Activated CD8-positive, alpha-beta memory T cell treated with anti-CD3 and anti-CD28 coated beads, Interleukin-2, amount 10 ng/mL, durations not matched to agents 7 days and 5 days (primary cell): ENCODE measurements around the gene LMBRD1. TPM values are rescaled to one million over a fixed set of nuclear protein-coding genes. Genes with fewer than 3 reads are reported as not detected.

Experiments
- ATAC-seq: fragments of 150-1000 bp; cut with Tn5 transposase; one replicate; pipeline ENCODE4 v1.10.0; 2021; ENCODE audit warnings: moderate library complexity
- CTCF ChIA-PET: fragments of 350-600 bp; sonication (Branson Sonifier 250); formaldehyde crosslinking; loops from one replicate; lab custom pipeline; 2021; ENCODE audit warnings: antibody characterized with exemption; lab: Charles Lee
- DNase-seq: peaks from one replicate; pipeline ENCODE4 v3.0.0-alpha.2; 2020
- H3K27ac Mint-ChIP-seq: one replicate; pipeline ENCODE4 v1.8.0; 2021; ENCODE audit warnings: mild to moderate bottlenecking, mixed read lengths
- H3K27me3 Mint-ChIP-seq: one replicate; pipeline ENCODE4 v1.8.0; 2021; ENCODE audit warnings: mixed read lengths
- H3K36me3 Mint-ChIP-seq: one replicate; pipeline ENCODE4 v1.8.0; 2021; ENCODE audit warnings: mild to moderate bottlenecking, mixed read lengths
- H3K4me1 Mint-ChIP-seq: one replicate; pipeline ENCODE4 v1.8.0; 2021; ENCODE audit warnings: mixed read lengths
- H3K4me3 Mint-ChIP-seq: one replicate; pipeline ENCODE4 v1.8.0; 2021; ENCODE audit warnings: mild to moderate bottlenecking, moderate library complexity, mixed read lengths
- H3K9me3 Mint-ChIP-seq: one replicate; pipeline ENCODE4 v1.8.0; 2022; ENCODE audit warnings: low read depth, mixed read lengths
- total RNA-seq, 2 experiments: library from RNA; stranded (reverse); gene quantifications; one replicate each; pipeline ENCODE4 v1.2.3, GENCODE V29; 2021

LMBRD1 gene
- total RNA-seq, 2 experiments from 2014 or later = 18.3 to 19.1 TPM

DNA sequence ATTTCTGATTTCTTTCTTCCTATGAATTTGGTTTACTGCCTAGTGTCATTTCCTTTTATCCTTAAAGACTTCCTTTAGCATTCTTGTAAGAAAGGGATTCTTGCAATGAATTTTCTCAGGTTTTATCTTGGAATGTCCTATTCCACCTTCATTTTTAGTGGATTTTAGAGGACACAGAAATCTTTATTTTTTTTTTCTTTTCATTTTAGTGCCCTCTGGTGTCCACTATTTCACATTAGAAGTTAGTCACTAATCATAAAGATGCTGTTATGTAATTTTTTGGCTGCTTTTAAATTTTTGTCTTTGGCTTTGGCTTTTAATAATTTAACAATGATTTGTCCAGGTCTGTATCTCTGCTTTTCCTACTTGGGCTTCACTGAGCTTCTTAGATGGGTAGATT lies 28.1 kb downstream of the LMBRD1 start:
- DNase-seq (no peak), ATAC-seq (no peak)
- no peaks in the 10 kb centered on the region for H3K9me3 Mint-ChIP-seq
- H3K4me3 Mint-ChIP-seq = no peak overlapping the region
- no peaks in the 10 kb centered on the region for H3K27me3 Mint-ChIP-seq
- peaks cover 30% of the 10 kb centered on the region for H3K36me3 Mint-ChIP-seq
- CTCF ChIA-PET = no interaction called here
- no peak overlapping the region for H3K27ac Mint-ChIP-seq
- H3K4me1 Mint-ChIP-seq = no peaks in the 10 kb centered on the region

DNA sequence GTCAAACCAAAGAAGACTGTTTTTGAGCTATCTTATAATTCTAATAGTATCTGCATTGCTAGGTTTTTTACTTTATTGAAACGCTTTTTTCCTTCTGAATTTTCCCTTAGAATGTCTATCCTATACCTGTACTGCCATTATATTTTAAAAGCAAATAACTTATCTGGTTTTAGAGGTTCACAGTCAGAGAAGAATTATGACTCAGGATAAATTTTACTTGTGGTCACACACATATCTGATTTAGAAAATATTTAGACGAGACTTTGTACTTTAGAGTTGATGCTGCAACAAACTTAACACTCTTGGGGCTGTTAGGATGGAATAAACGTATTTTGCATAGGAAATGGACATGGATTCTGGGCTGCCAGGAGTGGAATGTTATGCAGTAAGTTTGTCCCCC lies 33.0 kb downstream of the LMBRD1 start:
- Mint-ChIP-seq H3K4me3 (no peak overlapping the region), H3K36me3 (peaks cover 12% of the 10 kb centered on the region), H3K9me3 (no peaks in the 10 kb centered on the region), H3K27ac (no peak overlapping the region), H3K27me3 (no peaks in the 10 kb centered on the region), H3K4me1 (no peaks in the 10 kb centered on the region)
- no peak for DNase-seq
- ATAC-seq = no peak
- CTCF ChIA-PET = interaction anchor here (1.1 to 1.4 kb wide), 2 partner anchors 11 to 34 kb away, joined by 3 read pairs; no protein-coding TSS in a partner anchor

DNA sequence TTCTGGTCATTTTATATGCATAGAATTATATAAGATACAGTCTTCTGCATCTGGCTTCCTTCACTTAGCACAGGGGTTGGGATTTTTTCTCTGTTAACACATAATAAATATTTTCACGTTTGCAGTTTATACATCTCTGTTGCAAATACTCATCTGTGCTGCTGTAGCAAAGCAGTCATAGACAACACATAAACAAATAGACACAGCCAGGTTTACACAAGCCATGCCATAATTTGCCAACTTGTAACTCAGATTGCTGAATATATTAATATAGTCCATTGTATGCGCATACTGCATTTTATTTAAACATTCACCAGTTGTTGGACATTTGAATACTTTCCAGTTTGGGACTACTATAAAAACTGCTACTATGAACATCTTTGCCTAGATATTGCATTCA lies 35.0 kb downstream of the LMBRD1 start:
- Mint-ChIP-seq H3K4me1 (peaks cover 2% of the 10 kb centered on the region), H3K27ac (no peak overlapping the region), H3K36me3 (peaks cover 16% of the 10 kb centered on the region), H3K27me3 (no peaks in the 10 kb centered on the region), H3K9me3 (no peaks in the 10 kb centered on the region), H3K4me3 (no peak overlapping the region)
- ATAC-seq (no peak), DNase-seq (no peak)
- CTCF ChIA-PET = no interaction called here

DNA sequence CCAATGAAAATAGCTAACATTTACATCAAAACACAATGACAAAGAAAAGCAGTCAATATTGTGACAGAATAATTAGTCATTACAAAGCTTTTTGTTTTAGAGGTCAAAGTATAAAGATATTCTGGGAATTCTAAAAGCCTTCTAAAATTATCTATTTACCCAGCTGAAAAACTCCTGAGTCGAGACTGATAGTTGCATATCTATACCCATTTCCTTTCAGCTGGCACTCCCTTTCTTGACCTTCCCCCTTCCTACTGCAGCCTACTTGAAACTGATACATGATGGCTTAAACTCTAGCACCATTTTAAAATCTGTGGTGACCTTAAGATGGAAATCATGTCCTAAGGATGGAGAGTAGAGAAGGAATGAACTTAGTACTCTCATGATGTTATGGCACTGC lies 38.6 kb downstream of the LMBRD1 start:
- no peak for ATAC-seq
- peaks cover 2% of the 10 kb centered on the region for H3K4me1 Mint-ChIP-seq

DNA sequence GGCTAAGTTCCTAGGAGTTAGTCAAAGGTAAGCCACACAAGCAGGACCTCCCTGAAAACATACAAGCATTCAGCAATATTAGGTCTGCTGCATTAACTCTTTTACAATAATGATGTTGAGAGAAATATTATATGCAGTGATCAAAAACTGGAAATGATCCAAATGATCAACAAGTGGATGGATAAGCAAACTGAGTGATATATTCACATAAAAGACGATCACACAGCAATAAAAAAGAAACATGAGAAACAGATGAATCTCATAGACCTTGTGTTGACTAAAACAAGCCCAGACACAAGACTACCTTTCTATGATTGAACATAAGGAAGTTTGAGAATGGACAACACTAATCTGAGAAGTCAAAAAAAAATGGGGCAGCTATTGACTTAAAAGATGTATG lies 39.9 kb downstream of the LMBRD1 start:
- CTCF ChIA-PET = no interaction called here
- DNase-seq (no peak), ATAC-seq (no peak)
- no peak overlapping the region for H3K27ac Mint-ChIP-seq
- H3K4me3 Mint-ChIP-seq = no peak overlapping the region
- peaks cover 30% of the 10 kb centered on the region for H3K36me3 Mint-ChIP-seq
- peaks cover 2% of the 10 kb centered on the region for H3K4me1 Mint-ChIP-seq
- no peaks in the 10 kb centered on the region for H3K9me3 Mint-ChIP-seq
- H3K27me3 Mint-ChIP-seq = no peaks in the 10 kb centered on the region

More for the DNA sequence above, 38.6 kb downstream of the LMBRD1 start:
- Mint-ChIP-seq H3K27me3 (no peaks in the 10 kb centered on the region), H3K9me3 (no peaks in the 10 kb centered on the region), H3K27ac (no peak overlapping the region), H3K4me3 (no peak overlapping the region), H3K36me3 (peaks cover 31% of the 10 kb centered on the region)
- CTCF ChIA-PET = no interaction called here
- DNase-seq = no peak

DNA sequence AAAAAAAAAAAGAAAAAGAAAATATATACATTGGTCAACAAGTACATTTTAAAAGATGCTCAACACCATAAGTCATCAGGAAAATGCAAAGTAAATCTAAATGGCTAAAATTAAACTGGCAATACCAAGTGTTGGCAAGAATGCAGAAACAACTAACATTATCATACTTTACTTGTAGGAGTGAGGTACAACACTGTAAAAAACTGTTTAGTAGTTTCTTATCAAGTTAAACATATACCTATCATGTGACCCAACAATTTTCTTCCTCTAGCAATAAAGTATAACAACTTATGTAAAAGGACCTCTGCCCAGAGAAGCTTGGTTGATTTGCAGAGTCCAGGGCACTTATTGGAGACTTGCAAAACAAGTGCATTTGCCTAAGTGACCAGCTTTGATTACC lies 40.4 kb downstream of the LMBRD1 start:
- peaks cover 30% of the 10 kb centered on the region for H3K36me3 Mint-ChIP-seq
- no peaks in the 10 kb centered on the region for H3K9me3 Mint-ChIP-seq
- no peak for ATAC-seq
- H3K4me3 Mint-ChIP-seq = no peak overlapping the region
- H3K4me1 Mint-ChIP-seq = peaks cover 2% of the 10 kb centered on the region
- no peak for DNase-seq
- no peaks in the 10 kb centered on the region for H3K27me3 Mint-ChIP-seq
- no peak overlapping the region for H3K27ac Mint-ChIP-seq
- CTCF ChIA-PET = no interaction called here

DNA sequence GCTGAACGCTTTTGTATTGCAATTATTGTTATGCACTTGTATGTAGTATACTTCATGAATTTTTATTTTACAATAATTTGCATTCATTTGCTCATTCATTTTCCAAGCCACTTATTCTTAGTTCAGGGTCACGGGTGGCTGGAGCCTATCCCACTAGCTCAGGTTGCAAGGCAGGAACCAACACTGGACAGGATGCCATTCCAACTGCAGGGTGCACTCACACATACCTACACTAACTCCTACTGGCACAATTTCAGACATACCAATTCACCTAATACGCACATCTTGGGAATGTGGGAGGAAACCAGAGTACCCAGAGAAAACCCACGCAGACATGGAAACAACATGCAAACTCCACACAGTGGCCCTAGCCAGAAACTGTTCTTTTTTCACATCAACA lies 61.8 kb downstream of the LMBRD1 start:
- DNase-seq = no peak
- Mint-ChIP-seq H3K27ac (no peak overlapping the region), H3K4me3 (no peak overlapping the region), H3K4me1 (no peaks in the 10 kb centered on the region), H3K36me3 (peaks cover 2% of the 10 kb centered on the region), H3K27me3 (no peaks in the 10 kb centered on the region), H3K9me3 (no peaks in the 10 kb centered on the region)
- CTCF ChIA-PET = no interaction called here
- ATAC-seq = no peak

DNA sequence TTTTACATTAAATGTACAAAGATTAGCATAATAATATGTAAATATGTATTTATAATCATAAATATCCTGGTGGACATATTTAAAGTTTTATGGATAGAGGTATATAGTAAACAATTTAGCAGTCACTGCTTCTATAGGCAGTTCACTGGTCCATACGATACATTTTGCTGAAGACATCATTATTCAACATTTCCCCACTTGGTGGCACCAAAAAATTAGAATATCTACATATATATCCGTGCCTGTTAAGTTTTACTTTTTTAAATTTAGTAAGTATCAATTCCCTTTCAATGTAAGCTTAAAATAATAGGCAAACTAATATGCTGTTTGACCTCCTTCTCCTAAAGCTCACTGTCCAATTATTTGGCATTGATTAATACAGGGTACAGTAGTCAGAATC lies 64.2 kb downstream of the LMBRD1 start:
- peaks cover 2% of the 10 kb centered on the region for H3K36me3 Mint-ChIP-seq
- H3K9me3 Mint-ChIP-seq = no peaks in the 10 kb centered on the region
- H3K27ac Mint-ChIP-seq = no peak overlapping the region
- ATAC-seq (peak; percentile 36), DNase-seq (no peak)
- CTCF ChIA-PET = interaction anchor here (1.2 kb wide), 1 partner anchor 64 kb away, joined by 3 read pairs; the partner anchor contains the start of gene LMBRD1
- no peak overlapping the region for H3K4me3 Mint-ChIP-seq
- H3K4me1 Mint-ChIP-seq = no peaks in the 10 kb centered on the region
- H3K27me3 Mint-ChIP-seq = no peaks in the 10 kb centered on the region

DNA sequence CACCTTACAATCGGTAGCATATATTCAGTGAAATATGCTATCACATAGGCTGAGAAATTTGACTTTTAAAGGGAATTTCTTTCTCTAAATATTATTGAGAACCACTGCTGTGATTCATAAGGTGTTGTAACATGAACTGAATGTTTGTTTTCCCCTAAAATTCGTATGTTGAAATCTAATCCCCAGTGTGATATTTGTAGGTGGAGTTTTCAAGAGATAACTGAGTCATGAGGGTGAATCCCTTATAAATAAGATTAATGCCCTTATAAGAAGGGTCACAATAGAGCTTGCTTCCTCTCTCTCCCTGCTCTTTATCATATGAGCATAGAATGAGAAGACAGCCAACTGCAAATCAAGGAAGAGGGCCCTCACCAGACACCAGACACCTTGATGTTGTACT lies 64.8 kb downstream of the LMBRD1 start:
- DNase-seq = no peak
- CTCF ChIA-PET = interaction anchor here (1.2 kb wide), 1 partner anchor 65 kb away, joined by 3 read pairs; the partner anchor contains the start of gene LMBRD1
- H3K36me3 Mint-ChIP-seq = peaks cover 2% of the 10 kb centered on the region
- H3K27ac Mint-ChIP-seq = no peak overlapping the region
- no peak for ATAC-seq
- no peaks in the 10 kb centered on the region for H3K9me3 Mint-ChIP-seq
- H3K4me1 Mint-ChIP-seq = no peaks in the 10 kb centered on the region
- no peaks in the 10 kb centered on the region for H3K27me3 Mint-ChIP-seq
- no peak overlapping the region for H3K4me3 Mint-ChIP-seq

DNA sequence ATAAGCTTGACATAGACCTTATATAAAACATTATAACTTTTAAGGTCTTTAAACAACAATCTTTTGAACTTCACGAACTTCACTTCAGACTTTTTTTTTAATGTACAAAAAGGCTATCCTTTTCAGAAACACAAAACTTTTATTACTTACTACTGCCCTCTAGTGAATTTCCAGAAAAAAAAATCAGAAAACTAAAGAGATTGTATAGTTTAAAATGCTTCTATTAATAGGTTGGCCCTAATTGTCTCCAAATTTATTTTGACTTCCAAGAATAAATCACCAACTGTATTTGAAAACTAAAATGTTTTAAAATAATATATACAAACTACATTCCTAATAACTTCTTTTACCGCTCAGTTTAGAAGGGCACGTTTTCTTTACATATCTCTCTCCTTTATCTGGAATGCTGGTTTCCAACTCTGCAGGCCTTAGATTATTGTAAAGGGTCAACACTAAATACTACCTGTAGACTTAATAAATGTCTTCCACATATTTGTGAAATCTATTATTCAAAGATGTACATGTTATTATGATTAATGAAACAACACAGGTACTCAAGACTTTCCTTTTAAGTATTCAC lies 66.8 kb downstream of the LMBRD1 start:
- Mint-ChIP-seq H3K4me3 (no peak overlapping the region), H3K27me3 (no peaks in the 10 kb centered on the region), H3K27ac (no peak overlapping the region), H3K9me3 (peaks cover 4% of the 10 kb centered on the region), H3K4me1 (no peaks in the 10 kb centered on the region), H3K36me3 (peaks cover 13% of the 10 kb centered on the region)
- ATAC-seq (no peak), DNase-seq (no peak)
- CTCF ChIA-PET = interaction anchor here (0.6 to 1.2 kb wide), 2 partner anchors 16 to 26 kb away, joined by 3 read pairs; no protein-coding TSS in a partner anchor

DNA sequence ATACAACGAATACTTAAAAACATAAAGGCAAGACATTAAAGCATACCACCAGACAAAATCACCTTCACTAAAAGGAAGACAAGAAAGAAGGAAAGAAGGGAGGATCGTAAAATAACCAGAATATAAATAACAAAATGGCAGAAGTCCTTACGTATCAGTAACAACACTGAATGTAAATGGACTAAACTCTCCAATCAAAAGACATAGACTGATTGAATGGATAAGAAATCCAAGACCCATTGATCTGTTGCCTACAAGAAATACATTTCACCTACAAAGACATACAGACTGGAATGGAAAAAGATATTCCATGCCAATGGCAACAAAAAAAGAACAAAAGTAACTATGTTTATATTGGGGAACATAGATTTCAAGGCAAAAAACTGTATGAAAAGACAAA lies 74.1 kb downstream of the LMBRD1 start:
- DNase-seq = no peak
- H3K9me3 Mint-ChIP-seq = peaks cover 7% of the 10 kb centered on the region
- peaks cover 33% of the 10 kb centered on the region for H3K36me3 Mint-ChIP-seq
- CTCF ChIA-PET = no interaction called here
- H3K4me3 Mint-ChIP-seq = no peak overlapping the region
- H3K27me3 Mint-ChIP-seq = no peaks in the 10 kb centered on the region
- ATAC-seq = no peak
- no peak overlapping the region for H3K27ac Mint-ChIP-seq
- H3K4me1 Mint-ChIP-seq = no peaks in the 10 kb centered on the region

DNA sequence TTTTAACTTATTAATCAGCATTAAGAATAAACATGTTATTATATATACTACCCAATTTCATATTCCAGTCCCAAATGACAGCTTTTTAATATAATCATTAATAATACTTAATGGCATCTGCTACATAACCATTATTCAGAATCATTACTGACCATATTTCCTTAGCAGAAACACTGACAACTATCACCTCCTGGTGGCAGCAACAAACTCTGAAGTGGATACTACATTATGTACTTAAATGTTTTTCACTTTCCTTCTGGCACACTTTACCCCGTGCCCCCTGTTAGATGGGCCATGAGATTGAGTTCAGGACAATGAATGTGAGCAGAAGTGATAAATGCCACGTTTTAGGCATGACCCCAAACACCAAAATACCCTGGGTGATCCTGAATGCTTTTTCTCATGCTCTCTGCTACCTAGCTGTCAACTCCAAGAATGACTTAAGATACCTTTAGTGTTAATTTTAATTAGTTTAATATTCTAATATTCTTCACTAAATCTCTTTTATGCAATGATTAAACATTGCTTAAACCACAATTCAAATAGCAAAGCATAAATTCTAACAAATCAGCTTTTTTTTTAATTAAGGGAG lies 77.1 kb downstream of the LMBRD1 start:
- Mint-ChIP-seq H3K36me3 (peaks cover 32% of the 10 kb centered on the region), H3K4me1 (no peaks in the 10 kb centered on the region), H3K27me3 (no peaks in the 10 kb centered on the region), H3K27ac (no peak overlapping the region), H3K4me3 (no peak overlapping the region), H3K9me3 (peaks cover 2% of the 10 kb centered on the region)
- DNase-seq (no peak), ATAC-seq (no peak)
- CTCF ChIA-PET = no interaction called here

DNA sequence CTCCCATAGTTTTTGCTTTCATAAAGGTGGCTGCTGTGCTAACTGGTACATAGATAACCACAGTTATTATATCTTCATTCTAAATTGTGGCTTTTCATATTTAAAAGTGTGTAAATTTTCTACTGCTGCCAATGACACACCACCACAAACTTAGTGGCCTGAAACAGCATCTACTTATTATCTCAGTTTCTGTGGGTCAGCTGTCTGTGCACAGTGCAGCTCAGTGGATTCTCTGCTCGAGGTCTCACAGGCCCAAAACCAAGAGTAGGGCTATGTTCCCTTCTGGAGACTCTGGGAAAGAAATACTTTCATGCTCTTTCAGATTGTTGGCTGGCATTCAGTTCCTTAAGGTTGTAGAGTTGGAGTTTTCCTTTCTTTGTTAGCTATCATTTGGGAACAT lies 90.1 kb downstream of the LMBRD1 start:
- Mint-ChIP-seq H3K27ac (no peak overlapping the region), H3K4me1 (no peaks in the 10 kb centered on the region), H3K36me3 (peaks cover 13% of the 10 kb centered on the region), H3K4me3 (no peak overlapping the region), H3K9me3 (no peaks in the 10 kb centered on the region), H3K27me3 (no peaks in the 10 kb centered on the region)
- DNase-seq (no peak), ATAC-seq (no peak)
- CTCF ChIA-PET = no interaction called here

DNA sequence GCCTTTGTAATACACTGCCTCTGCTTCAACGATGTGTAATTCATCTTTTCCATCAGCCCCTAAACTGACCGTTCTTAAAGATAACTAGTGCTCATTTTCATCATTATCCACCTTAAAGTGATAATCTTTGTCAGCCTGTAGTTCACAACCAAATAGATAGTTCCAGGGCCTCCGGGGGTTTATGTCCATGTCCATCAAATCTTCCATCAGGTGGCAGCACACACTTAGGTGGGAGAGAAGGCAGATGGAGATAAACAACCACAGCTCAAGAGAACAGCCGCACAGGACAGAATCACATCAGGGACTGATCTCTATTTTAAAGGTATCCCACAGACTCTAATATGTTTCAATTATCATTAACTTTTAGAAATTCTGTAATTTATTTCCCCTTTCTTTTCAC lies 90.9 kb downstream of the LMBRD1 start:
- peaks cover 12% of the 10 kb centered on the region for H3K36me3 Mint-ChIP-seq
- H3K9me3 Mint-ChIP-seq = no peaks in the 10 kb centered on the region
- no peak for ATAC-seq

More for the DNA sequence above, 90.9 kb downstream of the LMBRD1 start:
- Mint-ChIP-seq H3K27me3 (no peaks in the 10 kb centered on the region), H3K27ac (no peak overlapping the region), H3K4me3 (no peak overlapping the region), H3K4me1 (no peaks in the 10 kb centered on the region)
- CTCF ChIA-PET = no interaction called here
- no peak for DNase-seq
